Activated naive CD4-positive, alpha-beta T cell treated with anti-CD3 and anti-CD28 coated beads for 36 hours (primary cell): ENCODE data around the gene PDCD11. TPM values are rescaled to one million over a fixed set of nuclear protein-coding genes. Genes with fewer than 3 reads are reported as not detected.

ENCODE experiments used
- CTCF ChIA-PET: fragments of 350-600 bp; sonication (Branson Sonifier 250); formaldehyde crosslinking; loops from one replicate; lab custom pipeline; 2021; ENCODE audit warnings: antibody characterized with exemption; lab: Charles Lee
- DNase-seq: peaks from one replicate; pipeline ENCODE4 v3.0.0-alpha.2; 2020
- H3K27ac Mint-ChIP-seq: one replicate; pipeline ENCODE4 v1.8.0; 2021; ENCODE audit warnings: mild to moderate bottlenecking, mixed read lengths
- H3K27me3 Mint-ChIP-seq: one replicate; pipeline ENCODE4 v1.8.0; 2021; ENCODE audit warnings: low read depth, mixed read lengths
- H3K36me3 Mint-ChIP-seq: one replicate; pipeline ENCODE4 v1.8.0; 2021; ENCODE audit warnings: low read depth, mixed read lengths
- H3K4me1 Mint-ChIP-seq: one replicate; pipeline ENCODE4 v1.8.0; 2021; ENCODE audit warnings: low read depth, mixed read lengths
- H3K4me3 Mint-ChIP-seq: one replicate; pipeline ENCODE4 v1.8.0; 2021; ENCODE audit warnings: mild to moderate bottlenecking, moderate library complexity, mixed read lengths
- H3K9me3 Mint-ChIP-seq: one replicate; pipeline ENCODE4 v1.8.0; 2021; ENCODE audit warnings: mixed read lengths
- intact Hi-C: fragments of 100-400 bp; cut with micrococcal nuclease; formaldehyde crosslinking; loops from one replicate; pipeline ENCODE4 v1.15.1; 2023
- total RNA-seq, 2 experiments: library from RNA; stranded (reverse); gene quantifications; one replicate each; pipeline ENCODE4 v1.2.3, GENCODE V29; 2021

PDCD11 gene
- total RNA-seq, 2 experiments from 2014 or later: 50.1 TPM

DNA sequence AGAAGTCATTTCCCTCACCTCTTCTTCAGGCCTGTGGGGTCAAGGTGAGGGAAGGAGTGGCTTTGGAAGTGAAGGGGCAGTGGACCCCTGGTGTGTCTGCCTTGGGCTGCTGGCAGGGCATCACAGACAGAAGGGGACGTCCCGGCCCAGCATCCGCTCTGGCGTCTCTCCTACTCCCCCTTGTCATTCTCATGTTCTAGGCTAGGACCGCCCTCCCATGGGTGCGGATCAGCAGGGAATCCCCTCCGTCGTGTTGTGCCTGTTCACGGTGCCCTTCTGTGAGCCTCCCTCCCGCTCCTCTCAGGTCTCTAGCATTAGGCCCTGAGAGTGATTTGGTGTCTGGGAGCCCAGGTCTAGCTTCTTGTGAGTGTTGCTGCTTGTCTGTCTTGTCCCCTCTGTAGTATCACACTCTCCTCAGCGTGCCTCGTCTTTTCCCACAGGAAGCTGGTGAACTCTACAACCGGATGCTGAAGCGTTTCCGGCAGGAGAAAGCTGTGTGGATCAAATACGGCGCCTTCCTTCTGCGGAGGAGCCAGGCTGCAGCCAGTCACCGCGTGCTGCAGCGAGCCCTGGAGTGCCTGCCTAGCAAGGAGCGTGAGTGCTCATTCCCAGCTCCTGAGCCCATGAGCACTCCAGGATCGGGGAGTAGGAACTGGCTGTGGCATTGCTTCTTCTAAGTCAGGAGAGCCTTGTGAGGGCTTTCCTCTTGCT is 47.2 kb downstream of the PDCD11 start:
- Mint-ChIP-seq H3K4me1 (peaks cover 7% of the 10 kb centered on the region), H3K27me3 (no peaks in the 10 kb centered on the region), H3K9me3 (no peaks in the 10 kb centered on the region), H3K27ac (no peak overlapping the region), H3K4me3 (no peak overlapping the region), H3K36me3 (peaks cover 45% of the 10 kb centered on the region)
- CTCF ChIA-PET: interaction anchor here (0.6 to 1.2 kb wide), 2 partner anchors 42 to 589 kb away, joined by 3 read pairs; partner anchors contain the start of gene BORCS7
- DNase-seq: no peak
- intact Hi-C loops: no loop called here

DNA sequence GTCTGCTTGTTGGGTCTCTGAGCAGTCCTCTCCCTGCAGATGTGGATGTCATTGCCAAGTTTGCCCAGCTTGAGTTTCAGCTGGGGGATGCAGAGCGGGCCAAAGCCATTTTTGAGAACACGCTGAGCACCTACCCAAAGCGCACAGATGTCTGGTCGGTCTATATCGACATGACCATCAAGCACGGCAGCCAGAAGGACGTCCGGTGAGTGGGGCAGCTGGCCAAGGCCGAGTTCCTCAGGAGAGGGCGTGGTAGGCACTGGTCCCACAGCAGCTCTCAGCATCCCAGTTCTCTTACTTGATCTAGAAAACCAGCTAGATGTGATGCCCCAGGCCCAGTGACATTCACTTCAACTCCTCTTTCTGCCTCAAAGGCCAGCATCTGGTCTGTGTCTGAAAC is 48.1 kb downstream of the PDCD11 start:
- CTCF ChIA-PET: no interaction called here
- no peak overlapping the region for H3K27ac Mint-ChIP-seq
- H3K27me3 Mint-ChIP-seq: no peaks in the 10 kb centered on the region
- H3K36me3 Mint-ChIP-seq: peaks cover 46% of the 10 kb centered on the region
- intact Hi-C loops: no loop called here
- no peak overlapping the region for H3K4me3 Mint-ChIP-seq
- H3K9me3 Mint-ChIP-seq: no peaks in the 10 kb centered on the region
- no peak for DNase-seq
- H3K4me1 Mint-ChIP-seq: peaks cover 12% of the 10 kb centered on the region

DNA sequence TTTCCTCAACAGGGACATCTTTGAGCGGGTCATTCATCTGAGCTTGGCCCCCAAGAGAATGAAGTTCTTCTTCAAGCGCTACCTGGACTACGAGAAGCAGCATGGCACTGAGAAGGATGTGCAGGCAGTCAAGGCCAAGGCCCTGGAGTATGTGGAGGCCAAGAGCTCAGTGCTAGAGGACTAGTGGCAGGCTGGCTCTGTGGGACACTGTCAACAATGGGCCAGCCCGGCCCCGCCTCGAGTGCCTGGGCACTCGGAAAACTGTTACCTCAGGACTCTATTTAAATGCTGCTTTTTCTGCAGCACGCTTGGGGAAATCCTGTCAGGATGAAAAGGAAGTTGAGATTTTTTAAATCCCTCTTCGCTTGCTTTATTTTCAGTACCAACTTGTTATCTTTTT is 48.9 kb downstream of the PDCD11 start:
- Mint-ChIP-seq H3K27me3 (no peaks in the 10 kb centered on the region), H3K9me3 (no peaks in the 10 kb centered on the region), H3K36me3 (peaks cover 38% of the 10 kb centered on the region), H3K4me1 (peaks cover 17% of the 10 kb centered on the region), H3K4me3 (no peak overlapping the region), H3K27ac (no peak overlapping the region)
- no peak for DNase-seq
- CTCF ChIA-PET: no interaction called here
- intact Hi-C loops: no loop called here

DNA sequence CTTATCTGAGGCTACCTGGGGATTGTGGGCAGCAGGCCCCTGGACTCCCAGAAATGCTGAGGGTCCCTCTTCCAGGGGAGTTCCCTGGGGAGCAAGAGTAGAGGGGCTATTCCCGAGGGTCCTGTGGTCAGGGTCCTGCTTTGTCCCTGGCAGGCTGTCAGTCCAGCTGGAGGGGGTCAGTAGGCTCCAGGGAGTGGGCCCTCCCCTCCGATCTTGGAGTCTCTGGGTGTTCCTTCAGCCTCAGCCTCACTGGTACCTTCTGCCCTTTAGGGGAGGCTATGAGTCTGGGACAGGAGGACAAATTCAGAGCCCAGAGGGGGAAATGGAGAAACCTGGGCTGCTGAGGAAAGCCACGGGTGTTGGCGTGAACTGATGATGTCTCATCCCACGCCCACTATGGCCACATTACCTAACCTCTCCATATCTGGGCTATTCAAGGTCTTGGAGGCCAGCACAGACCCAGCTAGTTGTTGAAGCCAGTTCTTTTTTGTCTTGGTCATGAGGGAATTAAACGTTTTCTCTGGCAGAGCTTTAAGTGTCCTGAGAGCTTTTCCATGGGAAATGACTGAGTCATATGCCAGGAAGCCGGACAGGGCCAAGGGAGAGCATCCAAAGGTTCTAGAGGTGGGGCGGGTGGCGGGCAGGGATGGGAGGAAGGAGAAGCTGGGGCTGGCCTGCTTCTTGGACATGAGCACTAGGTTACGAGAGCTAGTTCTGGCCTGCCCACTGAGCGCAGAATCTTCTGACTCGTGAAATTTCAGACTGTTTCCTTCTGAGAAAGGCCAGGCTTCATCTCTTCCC is 49.5 kb downstream of the PDCD11 start:
- DNase-seq: no peak
- Mint-ChIP-seq H3K4me3 (no peak overlapping the region), H3K27ac (no peak overlapping the region), H3K27me3 (no peaks in the 10 kb centered on the region), H3K36me3 (peaks cover 35% of the 10 kb centered on the region), H3K4me1 (peaks cover 23% of the 10 kb centered on the region), H3K9me3 (no peaks in the 10 kb centered on the region)
- CTCF ChIA-PET: no interaction called here
- intact Hi-C loops: no loop called here

DNA sequence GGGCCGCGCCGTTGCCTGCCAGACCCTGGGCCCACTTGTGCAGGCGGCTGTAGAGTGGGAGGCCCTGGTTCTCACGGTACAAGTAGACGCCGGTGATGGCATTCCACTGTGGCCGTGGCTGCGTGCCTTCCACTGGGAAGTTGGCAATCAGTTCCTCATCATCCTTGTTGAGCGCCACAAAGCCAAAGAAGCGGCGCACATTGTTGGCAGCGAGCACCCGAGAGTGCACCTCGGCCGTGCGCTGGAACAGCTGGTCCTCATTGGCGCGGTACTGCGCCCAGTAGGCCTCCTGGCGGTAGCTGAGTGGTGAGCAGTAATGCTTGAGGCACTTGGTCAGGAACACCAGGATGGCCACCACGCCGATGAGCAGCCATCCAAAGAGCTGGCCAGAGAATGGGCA is 50.8 kb downstream of the PDCD11 start:
- Mint-ChIP-seq H3K27me3 (no peaks in the 10 kb centered on the region), H3K4me3 (no peak overlapping the region)

DNA sequence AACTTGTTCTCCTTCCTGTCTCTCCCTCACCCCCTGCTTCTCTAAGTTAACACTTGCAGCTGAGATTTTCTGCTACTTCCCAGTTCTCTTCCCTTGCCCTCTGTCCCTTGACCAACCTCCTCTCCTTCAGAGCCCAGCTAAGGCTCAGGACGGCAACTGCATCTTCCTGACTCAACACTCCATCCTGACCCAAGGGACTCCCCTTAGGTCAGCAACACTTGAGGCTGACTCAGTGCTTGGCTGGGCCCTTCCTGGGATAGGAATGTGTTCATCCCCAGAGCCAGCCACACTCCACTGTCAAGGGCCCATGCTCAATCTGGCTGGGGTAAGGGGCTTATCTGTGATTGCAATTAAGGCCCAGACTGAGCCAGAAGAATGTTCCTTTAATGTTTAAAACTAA is 52.3 kb downstream of the PDCD11 start:
- DNase-seq: no peak
- CTCF ChIA-PET: interaction anchor here (0.6 kb wide), 1 partner anchor 80 kb away, joined by 4 read pairs; no protein-coding TSS in a partner anchor
- intact Hi-C loops: no loop called here
- Mint-ChIP-seq H3K9me3 (no peaks in the 10 kb centered on the region), H3K4me1 (peaks cover 35% of the 10 kb centered on the region), H3K27me3 (no peaks in the 10 kb centered on the region), H3K36me3 (peaks cover 23% of the 10 kb centered on the region), H3K4me3 (no peak overlapping the region), H3K27ac (peak overlapping the region; percentile 9)

More for the DNA sequence above, 50.8 kb downstream of the PDCD11 start:
- CTCF ChIA-PET: no interaction called here
- DNase-seq: no peak
- intact Hi-C loops: no loop called here
- H3K36me3 Mint-ChIP-seq: peaks cover 28% of the 10 kb centered on the region
- no peaks in the 10 kb centered on the region for H3K9me3 Mint-ChIP-seq
- H3K27ac Mint-ChIP-seq: no peak overlapping the region
- H3K4me1 Mint-ChIP-seq: peaks cover 28% of the 10 kb centered on the region

DNA sequence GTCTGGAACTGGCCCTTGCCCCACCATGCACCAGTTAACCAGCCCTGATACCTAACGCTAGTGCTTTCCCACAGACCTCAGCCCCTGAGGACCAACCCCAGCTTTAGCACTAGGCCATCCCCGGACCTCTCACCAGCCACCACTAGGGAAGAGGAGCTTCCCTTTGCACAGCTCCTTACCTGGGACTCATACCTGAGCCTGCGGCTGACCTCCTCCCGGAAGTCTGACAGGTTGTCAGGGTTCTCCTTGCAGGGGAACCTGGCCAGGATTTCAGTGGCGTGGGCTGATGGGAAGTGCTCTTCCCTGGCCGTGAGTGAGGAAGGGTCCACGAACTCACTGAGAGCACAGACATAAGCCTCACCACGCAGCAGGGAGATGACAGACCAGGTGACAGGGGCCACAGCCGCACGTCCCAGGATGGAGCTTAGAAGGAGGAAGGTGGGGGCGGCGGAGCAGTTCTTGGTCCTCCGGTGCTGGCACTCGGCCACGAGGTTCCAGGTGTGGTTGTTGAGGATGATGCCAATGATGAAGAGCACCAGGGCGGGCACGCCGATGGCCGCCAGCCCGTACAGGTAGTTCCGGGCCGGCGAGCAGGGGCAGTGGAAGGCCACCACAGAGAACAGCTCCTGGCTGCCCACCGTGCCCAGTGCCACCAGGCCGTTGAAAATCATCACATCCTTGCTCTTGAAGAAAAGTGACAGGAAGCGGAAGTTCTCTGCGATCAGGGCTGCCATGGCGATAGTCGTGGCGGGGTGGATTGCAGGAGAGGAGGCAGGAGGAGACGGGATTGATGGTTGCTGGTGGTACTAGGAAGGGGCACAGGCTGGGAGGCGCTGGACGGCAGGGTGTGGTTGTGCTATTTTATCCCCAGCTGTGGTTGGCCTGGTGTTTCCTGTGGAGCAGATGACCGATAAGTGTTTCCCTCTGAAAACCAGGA is 53.0 kb downstream of the PDCD11 start:
- Mint-ChIP-seq H3K4me3 (no peak overlapping the region), H3K36me3 (peaks cover 17% of the 10 kb centered on the region), H3K27me3 (no peaks in the 10 kb centered on the region), H3K4me1 (peaks cover 35% of the 10 kb centered on the region), H3K9me3 (no peaks in the 10 kb centered on the region), H3K27ac (no peak overlapping the region)
- CTCF ChIA-PET: interaction anchor here (0.6 kb wide), 1 partner anchor 81 kb away, joined by 4 read pairs; no protein-coding TSS in a partner anchor
- intact Hi-C loops: loop anchor here (2.0 kb wide), 1 partner anchor 53 kb away; the partner anchor contains the start of genes ATP5MK and PDCD11
- DNase-seq: no peak

DNA sequence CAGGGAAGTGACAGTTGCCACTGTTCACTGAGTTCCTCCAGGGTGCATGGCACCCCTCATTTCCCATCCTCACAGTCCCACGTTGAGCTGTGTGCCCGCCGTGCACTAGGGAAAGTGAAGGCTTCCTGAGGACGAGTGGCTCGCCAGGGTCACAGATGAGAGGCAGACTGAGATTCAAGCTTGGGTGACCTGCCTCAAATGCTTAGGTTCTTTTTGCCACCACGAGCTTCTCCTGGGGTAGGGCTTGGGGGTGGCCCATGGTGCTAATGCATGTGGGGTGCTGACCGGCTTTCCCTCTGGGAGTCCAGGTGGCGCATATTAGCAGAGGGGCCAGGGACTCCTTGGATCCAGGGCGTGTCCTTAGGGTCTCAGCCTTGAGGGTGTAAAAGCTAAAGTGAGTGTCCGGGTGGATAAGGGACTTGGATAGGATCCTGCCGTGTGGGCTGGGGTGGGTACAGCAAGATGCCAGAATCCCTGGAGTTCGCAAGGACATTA is 53.8 kb downstream of the PDCD11 start:
- Mint-ChIP-seq H3K36me3 (peaks cover 13% of the 10 kb centered on the region), H3K27ac (no peak overlapping the region), H3K27me3 (no peaks in the 10 kb centered on the region), H3K4me3 (no peak overlapping the region), H3K4me1 (peaks cover 35% of the 10 kb centered on the region), H3K9me3 (no peaks in the 10 kb centered on the region)
- no peak for DNase-seq
- intact Hi-C loops: loop anchor here (2.0 kb wide), 1 partner anchor 53 kb away; the partner anchor contains the start of genes ATP5MK and PDCD11
- CTCF ChIA-PET: no interaction called here

DNA sequence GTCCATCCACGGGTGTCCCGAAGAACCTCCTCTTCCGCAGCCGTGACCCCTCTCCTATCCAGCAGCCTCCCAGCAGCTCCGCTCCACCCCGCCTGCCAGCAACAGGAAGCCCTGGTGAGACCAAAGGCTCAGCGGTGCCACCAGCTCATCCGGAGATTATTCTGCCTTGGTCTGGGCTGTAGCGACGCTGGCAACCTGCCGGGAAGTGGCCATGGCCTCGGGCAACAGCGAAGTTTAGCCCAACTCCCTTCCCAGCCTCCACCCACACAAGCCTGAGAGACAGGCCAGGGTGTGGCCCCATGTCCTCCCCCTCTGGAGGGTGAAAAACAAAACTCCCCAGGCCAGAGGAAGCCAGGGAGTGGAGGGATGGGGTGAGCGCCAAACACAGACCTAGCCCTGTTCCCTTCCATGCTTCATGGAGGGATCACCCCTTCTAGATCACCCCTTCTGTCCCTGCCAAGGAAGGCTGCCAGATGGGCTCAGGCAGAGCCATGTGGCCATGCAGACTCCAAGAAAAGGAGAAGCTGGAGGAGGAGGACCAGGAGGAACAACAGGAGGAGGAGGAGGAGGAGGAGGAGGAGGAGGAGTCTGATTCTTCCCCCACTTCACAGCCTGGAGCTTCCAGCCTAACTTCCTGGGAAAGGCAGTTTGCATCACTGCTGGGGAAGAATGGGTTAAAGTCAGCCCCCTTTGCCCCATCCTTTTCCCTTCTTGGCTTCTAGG is 54.8 kb downstream of the PDCD11 start:
- Mint-ChIP-seq H3K36me3 (peaks cover 10% of the 10 kb centered on the region), H3K4me1 (peaks cover 35% of the 10 kb centered on the region), H3K4me3 (peak overlapping the region; percentile 80), H3K9me3 (no peaks in the 10 kb centered on the region), H3K27ac (peak overlapping the region; percentile 36), H3K27me3 (no peaks in the 10 kb centered on the region)
- peak; percentile 67 for DNase-seq
- intact Hi-C loops: loop anchor here (2.0 kb wide), 1 partner anchor 54 kb away; the partner anchor contains the start of genes ATP5MK and PDCD11
- CTCF ChIA-PET: interaction anchor here (0.6 to 1.4 kb wide), 6 partner anchors 32 to 482 kb away, joined by 3 to 4 read pairs (median 3); no protein-coding TSS in a partner anchor

DNA sequence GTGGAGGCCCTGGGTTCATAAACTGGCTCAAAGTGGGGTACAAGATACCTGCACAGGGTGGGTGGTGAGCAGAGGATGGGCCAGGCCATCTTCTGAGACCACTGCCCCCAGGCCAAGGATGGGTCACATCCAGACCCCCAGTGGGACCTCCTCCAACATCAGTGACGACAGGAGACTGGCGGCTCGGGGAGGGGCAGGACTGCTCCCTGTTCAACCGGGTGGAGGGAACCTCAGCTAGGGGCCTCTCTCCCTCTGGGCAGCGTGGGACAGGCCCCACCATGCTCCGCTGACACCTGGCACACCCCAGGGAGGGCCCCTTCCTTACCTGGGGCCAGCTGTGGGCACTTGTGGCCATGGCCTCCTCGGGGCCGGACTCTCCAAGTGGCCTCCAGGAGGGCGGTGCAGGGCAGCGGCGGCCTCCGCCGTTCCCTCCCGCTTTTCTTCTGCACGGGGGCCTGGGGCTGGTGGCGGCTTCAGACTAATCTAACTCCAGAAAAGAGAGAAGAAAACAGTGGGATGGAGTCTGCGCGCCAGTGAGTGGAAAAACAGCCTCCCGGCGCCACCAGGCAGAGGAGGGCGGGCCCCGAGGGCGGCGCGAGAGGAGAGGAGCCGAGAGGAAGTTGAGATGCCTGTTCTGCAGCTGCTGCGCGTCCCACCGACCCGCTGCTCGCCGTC is 55.5 kb downstream of the PDCD11 start, which contains the start of gene CALHM2:
TSS of gene CALHM2 (minus strand) at position 540 of the 675 bp plus-strand sequence. CDS start 2,429 bp downstream, outside the sequence.
- CTCF ChIA-PET: interaction anchor here (0.6 to 1.4 kb wide), 8 partner anchors 25 to 483 kb away, joined by 3 to 4 read pairs (median 3); no protein-coding TSS in a partner anchor
- Mint-ChIP-seq H3K9me3 (no peaks in the 10 kb centered on the region), H3K27me3 (no peaks in the 10 kb centered on the region), H3K4me1 (peaks cover 35% of the 10 kb centered on the region), H3K27ac (no peak within 1 kb of the TSS), H3K4me3 (peak within 1 kb of the TSS; percentile 80), H3K36me3 (peaks cover 7% of the 10 kb centered on the region)
- intact Hi-C loops: loop anchor here (1.0 to 2.0 kb wide), 3 partner anchors 19 to 55 kb away; partner anchors contain the start of genes ATP5MK and PDCD11
- DNase-seq: peak; percentile 73
